GM19035 (cell line): ENCODE data around the gene ECHDC3.
A peak's percentile ranks its signal among the peaks of the same experiment; 100 is the strongest.
"Not testable (repeated sequence)": the region's sequence is repeated elsewhere in the genome, so short reads cannot be mapped to it uniquely, and the experiment has no call there.

Source experiments
- ATAC-seq: cut with Tn5 transposase; IDR thresholded peaks from one replicate; pipeline ENCODE4 v1.9.1; 2021; ENCODE audit not compliant: unreplicated experiment

Gene ECHDC3, protein sequence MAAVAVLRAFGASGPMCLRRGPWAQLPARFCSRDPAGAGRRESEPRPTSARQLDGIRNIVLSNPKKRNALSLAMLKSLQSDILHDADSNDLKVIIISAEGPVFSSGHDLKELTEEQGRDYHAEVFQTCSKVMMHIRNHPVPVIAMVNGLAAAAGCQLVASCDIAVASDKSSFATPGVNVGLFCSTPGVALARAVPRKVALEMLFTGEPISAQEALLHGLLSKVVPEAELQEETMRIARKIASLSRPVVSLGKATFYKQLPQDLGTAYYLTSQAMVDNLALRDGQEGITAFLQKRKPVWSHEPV

DNA sequence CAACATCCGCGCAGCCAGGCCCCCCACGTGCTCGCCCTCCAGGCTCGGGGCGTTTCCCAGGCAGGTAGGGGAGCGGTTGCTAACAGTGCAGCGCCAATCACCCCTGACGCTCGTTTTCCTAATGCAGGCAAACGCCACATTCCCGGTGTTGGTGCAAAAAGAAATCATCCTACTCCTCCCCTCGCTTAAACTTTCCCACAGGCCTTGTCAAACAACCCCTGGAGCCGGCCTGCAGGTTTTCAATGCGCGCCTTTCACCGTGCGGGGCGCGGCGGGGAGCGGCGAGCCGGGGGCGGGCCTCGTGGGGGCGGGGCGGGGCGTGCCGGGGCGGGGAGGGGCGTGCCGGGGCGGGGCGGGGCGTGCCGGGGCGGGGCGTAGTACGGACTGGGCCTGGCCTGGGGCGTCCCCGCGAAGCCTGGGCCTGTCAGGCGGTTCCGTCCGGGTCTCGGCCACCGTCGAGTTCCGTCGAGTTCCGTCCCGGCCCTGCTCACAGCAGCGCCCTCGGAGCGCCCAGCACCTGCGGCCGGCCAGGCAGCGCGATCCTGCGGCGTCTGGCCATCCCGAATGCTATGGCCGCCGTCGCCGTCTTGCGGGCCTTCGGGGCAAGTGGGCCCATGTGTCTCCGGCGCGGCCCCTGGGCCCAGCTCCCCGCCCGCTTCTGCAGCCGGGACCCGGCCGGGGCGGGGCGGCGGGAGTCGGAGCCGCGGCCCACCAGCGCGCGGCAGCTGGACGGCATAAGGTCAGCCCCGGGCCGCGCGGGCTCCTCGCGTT is at the start of gene ECHDC3:
Gene ECHDC3, plus strand, starts transcription at position 374 of the 770 bp plus-strand sequence. Its CDS starts 195 bp downstream, at position 569.
- peak; percentile 86 for ATAC-seq

DNA sequence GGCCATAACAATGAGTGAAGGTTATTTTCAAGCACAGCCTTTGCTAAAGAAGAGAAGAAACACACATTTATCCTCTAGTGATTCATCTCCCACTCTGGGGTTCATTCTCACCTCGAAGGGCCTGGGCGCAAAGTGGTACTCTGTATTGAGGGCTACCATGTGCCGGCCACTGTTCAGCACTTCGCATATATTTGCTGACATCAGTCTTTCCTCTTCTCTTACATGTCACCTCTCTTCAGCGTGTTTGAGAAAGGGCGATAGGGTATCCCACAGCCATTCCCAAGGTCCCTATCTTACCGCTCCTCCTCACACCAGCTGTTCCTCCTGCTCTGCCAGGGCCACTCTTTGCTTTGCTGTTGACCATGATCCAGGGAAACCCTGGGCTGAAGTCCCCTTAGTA is 48.8 kb upstream of the ECHDC3 start:
- no peak for ATAC-seq

DNA sequence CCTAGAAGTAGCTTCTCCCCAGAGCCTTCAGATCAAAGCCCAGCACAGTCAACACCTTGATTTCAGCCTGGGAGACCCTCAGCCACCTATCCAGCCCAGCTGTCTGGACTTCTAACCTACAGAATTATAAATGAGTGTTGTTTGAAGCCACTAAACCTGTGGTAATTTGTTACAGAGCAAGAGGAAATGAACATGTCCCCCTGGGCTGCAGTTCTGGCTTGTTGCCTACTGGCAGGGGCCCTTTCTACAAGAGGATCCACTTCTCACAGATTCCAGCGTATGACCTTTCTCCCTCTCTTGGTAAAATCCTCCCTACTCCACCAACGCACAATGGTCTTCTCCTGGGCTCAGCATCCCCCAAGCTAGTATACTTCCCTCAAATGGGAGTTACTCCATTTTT is 46.4 kb upstream of the ECHDC3 start:
- no peak for ATAC-seq

DNA sequence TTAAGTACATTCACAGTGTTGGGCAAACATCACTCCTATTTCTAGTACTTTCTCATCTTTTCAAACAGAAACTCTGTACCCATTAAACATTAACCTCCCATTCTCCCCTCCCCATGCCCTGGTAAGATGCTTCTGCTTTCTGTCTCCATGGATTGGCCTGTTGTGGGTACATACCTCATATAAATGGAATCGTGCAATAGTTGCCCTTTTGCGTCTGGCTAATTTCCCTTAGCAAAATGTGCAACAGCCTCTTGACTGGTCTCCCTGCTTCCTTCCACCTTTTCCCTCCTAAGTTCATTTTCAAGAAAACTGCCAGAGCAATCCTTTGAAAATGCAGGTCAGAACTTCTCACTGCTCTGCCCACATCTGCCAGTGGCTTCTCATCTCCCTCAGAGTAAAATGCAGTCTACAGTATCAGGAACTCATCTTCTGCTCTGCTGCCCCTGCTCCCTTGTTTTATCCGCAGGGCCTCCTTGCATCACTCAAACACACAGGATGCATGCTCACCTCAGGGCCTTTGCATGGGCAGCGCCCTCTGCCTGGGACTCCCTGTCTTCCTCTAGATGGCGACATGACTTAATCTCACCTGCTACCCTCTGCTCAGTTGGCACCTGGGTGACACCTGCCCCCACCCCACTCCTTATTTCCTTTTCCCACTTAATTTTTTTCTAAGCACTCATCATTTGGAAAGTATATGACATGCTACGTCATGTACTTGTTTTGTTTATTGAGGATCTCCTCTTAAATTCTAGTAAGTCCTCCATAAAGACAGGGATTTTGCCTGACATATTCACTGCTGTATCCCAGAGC is 44.3 kb upstream of the ECHDC3 start:
- ATAC-seq = no peak

DNA sequence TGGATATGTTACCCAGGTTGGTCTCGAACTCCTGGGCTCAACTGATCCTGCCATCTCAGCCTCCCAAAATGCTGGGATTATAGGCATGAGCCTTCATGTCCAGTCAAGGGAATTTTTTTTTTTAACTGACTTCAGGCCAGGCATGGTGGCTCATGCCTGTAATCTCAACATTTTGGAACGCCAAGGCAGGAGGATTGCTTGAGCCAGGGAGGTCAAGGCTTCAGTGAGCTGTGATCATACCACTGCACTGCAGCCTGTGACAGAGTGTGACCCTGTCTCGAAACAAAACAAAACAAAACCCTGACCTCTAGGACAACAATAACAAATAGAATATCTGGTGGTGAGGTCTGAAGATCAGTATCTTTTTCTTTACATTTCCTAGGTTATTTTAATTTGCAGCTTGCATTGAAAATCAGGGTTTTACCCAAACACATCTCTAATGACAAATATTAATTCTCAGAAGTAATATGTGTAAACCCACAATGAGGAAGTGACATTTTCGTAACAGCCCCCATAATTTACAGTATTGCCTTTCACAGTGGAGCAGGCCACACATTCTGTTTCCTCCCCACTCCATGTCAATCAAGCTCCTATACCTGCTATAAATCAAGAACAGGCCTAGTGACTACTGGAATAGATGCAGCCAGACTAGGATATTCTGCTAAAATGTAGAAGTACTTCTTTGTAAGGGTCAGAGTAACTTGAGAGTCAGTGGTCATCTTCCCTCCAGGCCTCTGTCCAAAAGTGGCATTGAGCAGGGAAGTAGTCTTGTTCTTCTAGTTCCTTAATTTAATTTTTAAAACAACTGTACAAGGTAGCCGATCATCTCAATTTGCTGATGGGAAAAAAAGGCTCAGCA is 43.3 kb upstream of the ECHDC3 start:
- peak; percentile 71 for ATAC-seq

DNA sequence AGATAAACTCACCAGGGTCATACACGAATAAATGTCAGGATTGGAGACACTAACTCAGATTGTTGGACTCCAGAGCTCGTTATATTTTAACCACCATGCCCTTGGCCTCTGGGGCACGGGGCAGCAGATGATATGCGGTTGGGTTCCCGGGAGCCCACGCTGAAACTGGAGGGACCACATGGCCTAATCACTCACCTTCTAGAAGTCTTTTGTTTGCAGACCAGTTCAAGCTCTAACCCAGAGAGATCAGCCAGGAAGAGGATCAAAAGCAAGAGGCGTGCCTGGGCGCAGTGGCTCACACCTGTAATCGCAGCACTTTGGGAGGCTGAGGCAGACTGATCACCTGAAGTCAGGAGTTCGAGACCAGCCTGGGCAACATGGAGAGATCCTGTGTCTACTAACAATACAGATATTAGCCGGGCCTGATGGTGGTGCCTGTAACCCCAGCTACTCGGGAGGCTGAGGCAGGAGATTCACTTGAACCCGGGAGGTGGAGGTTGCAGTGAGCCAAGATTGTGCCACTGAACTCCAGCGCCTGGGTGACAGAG is 42.6 kb upstream of the ECHDC3 start:
- ATAC-seq = peak; percentile 9

DNA sequence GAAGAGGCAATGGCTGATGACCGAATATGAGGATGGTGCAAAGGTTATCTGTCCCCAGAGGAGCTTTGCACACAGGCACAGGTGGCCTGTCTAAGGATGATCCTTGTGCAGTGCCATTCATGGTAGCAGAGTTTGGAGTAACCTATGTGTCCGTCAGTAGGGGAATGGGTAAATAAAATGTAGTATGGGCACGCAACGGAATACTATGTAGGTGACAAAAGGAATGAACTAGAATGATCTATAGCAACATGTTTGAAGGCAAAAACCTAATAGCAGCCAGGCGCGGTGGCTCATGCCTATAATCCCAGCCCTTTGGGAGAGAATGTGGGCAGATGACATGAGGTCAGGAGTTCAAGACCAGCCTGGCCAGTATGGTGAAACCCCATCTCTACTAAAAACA is 41.6 kb upstream of the ECHDC3 start:
- ATAC-seq = no peak

DNA sequence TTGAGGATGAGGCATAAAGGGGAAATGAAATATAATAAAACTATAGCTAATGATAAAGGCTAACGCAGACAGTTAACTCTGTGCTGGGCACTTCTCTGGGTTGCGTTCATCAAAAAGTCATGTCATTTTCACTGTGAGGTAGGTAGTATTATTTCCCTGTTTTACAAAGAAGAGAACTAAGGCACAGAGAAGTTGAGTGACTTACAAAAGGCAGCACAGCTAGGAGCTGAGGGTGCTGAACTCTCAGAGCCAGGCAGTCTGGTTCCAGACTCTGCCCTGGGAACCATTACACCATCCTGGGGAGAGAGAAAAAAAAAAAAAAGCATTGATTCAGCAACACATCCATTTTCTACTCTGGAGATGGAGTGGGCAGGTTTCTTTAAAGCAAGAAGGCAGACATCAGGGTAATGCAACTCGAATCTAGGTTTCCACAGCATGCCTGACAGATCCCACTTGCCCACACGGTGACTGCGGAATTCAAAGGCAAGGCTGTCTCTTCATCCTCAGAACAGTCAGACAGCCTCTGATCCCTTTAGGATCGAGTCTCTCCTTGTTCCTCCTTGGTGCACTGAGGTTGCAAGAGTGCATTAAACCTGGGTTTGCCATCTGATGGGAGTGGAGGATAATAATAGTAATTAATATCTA is 40.6 kb upstream of the ECHDC3 start:
- no peak for ATAC-seq

DNA sequence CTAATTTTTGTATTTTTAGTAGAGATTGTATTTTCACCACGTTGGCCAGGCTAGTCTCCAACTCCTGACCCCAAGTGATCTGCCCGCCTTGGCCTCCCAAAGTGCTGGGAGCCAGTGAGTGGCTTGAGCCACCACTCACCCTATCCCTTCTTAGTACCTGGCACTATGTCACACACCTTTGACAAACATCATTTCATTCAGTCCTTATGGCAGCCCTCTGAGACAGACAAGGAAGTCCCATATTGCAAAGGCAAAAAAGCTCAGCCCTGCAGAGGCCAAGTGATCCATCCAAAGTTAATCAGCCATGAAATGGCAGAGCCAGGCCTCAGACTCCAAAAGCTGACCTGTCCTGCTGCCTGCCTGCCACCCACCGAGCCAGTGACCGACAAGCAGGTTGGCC is 39.9 kb upstream of the ECHDC3 start:
- ATAC-seq = no peak

DNA sequence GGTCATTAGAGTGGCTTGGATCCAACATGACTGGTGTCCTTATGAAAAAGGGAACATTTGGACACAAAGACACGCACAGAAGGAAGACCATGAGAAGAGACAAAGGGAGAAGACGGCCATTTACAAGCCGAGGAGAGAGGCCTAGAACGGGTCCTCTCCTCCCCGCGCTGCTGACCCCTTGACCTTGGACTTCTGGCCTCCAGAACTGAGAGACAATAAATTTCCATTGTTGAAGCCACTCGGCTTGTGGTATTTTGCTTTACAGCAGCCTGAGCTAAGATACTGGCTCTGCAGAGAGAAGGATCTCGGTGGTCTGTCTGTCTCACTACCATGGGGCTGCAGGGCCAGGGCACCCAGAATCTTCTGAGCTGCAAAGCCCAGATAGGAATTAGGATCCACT is 38.1 kb upstream of the ECHDC3 start:
- ATAC-seq = no peak

DNA sequence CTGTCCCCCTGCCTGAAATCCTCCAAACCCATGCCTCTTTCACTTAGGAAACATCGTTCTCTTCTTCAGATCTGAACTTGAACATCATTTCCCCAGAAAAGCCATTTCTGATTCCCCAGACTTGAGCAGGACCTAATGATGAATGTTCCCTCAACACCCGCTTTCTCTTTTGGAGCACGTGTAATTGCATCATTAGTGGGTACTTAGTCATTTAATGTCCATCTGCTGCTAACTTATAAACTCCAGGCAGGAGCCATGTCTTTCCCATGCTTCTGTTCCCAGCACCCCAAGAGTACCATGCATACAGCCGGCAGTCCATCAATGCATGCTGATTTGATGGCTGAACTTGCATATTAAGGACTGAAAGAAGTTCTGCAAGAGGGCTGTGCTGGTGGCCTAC is 36.5 kb upstream of the ECHDC3 start:
- ATAC-seq = no peak

DNA sequence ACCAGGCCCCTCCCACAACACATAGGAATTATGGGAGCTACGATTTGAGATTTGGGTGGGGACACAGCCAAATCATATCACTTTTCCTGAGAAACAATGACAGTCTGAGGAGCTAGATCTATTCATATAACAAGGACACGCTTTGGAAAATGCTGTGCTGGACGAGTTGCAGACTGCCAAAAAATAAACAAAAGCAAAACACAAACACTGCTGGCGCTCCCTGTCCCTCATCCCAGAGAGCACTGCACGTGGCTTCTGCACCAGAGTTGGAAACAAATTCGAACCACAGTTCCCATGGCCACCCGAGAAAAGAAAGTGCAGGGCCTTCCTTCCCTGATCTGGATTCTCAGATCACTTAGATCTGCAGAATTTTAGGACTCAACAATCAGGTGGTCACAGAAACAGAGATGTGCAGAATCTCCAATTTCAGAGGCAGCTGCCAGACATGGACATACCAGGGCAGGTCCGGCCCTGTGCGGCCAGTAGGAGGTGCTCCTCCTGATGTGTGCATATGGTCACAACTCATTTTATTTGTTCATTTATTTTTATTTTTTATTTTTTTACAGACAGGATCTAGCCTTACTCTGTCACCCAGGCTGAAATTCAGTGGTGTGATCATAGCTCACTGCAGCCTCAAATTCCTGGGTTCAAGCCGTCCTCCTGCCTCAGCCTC is 35.2 kb upstream of the ECHDC3 start:
- ATAC-seq = no peak

DNA sequence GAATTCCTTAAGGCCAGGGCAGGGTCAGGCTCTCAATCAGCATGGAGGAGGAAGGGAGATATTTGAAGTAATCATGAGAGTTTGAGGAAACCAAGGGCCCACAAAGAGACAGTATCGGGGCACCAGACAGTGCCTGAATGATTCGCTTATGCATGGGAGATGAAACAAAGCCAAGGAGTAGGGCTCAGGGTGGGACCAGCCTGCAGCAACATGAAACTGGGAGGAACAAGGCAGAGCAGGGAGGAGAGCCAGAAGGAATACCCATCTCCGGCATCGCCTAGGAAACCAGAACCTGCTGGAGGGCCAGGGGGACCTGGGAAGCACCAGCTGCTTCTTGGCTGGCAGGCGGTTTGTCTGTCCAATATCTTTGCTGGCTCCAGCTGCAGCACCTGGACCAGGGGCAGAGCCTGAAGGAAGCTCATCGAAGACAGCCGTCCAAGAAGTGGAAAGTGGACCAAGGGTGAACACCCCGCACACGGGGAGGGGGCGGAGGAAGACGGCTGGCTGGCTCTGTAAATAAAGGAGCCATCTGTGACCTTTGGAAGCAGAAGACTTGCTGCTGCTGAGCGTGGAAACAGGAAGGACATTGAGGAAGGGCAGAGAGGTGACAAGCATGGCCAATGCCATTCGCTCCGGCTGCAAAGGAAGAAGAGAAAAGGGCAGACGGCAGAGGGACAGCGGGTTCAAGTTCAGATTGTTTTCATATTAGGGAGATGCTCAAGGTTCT is 34.4 kb upstream of the ECHDC3 start:
- no peak for ATAC-seq

DNA sequence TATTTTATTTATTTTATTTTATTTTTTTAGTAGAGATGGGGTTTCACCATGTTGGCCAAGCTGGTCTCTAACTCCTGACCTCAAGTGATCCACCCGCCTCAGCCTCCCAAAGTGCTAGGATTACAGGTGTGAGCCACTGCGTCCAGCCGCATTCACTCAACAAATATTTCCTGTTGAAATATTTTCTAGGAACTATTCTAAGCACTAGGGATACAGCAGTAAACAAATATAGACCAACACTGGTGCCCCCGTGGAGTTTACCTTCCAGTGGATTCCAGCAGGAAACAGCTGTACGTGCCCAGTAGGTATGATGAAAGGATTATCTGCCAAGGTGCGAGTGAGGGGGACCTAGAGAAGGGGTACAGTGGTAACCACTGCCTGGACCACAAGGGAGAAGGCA is 33.4 kb upstream of the ECHDC3 start:
- not testable (repeated sequence) for ATAC-seq

DNA sequence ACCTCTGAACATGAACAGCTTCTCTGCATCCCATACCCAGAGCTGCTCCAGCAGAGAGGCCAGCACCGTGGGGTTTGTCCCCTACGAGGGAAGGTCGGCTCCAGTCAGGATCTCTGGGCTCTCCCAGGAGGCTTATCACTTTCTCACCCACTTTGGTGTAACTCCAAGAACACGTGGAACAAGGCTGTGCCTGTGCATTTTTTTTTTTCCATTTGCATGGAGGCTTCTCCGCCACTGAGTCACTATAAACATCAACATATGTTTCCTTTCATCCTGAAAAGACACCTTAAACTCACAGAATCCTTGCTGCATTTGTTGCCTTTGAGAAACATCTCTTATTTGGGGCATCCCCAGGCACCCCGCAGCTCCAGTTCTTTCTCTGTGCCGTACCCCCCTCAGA is 29.4 kb upstream of the ECHDC3 start:
- no peak for ATAC-seq

DNA sequence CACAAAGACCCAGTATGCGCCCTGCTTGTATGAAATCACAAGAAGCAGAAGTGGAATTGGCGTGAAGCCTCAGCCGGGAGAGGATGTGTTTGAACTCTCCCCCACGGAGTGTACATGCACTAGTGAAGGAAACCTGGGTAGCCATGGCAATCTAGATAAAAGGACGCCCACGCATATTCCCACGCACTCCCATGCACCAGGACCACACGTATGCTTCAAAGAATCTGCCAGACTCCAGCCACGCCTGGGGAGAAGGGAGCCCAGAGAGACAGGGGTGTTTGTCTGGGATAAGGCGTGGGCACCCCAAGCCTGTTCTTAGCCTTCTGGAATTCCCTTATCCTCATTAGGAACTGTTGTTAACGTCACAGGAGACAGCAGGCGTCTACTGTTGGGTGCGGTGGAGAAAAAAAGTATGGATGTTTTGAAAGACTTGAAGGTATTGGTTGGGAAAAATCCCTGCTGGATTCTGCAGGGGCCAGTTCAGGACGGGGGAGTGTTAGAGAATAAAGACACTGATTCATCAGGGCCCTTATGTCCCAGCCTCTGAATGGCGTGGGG is 28.9 kb upstream of the ECHDC3 start:
- ATAC-seq = no peak

DNA sequence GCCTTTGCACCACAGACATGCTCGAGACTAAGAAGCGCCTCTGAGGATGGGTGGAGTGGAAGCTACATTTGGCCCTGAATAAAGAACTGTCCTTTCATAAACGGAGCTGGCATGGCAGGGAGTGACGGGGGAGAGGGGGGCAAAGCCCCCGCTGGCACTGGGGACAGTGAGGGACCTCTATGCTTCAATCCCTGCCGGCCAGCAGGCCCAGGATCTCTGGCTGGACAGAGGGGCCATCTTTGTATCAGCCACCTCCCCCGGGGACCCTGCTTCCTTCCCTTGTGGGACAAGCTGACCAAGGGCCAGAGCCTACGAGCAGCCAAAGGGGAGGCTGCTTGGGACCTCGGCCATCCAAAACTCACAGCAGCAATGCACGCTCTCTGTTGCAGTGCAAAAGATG is 28.2 kb upstream of the ECHDC3 start:
- no peak for ATAC-seq

DNA sequence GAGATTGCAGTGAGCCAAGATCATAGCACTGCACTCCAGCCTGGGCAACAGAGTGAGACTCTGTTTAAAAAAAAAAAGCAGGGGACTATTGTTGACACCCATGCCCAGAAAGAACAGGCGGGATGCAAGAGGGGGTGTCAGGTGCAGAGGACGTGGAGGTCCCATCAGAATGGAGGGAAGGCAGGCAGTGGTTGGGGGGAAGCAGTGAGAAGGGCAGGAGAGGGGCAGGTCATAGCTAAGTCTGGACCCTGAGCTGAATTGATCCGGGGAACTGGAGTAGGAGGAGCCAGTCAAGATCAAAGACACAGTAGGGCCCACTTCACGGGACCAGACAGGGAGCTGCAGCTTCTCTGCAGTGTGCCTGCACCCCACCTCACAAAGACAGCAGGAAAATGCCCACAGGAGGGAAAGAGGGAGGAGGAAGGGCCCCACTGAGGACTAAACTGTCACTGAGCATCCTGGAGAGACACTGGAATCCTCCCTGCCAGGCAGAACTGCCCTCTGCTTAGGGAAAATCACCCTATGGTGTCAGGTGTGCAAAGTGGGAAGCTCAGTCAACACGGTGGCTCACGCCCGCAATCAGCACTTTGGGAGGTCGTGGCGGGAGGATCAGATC is 27.3 kb upstream of the ECHDC3 start:
- no peak for ATAC-seq
